Measurements from ENCODE around the gene SYT2. TPM values are rescaled to one million over a fixed set of nuclear protein-coding genes. Genes with fewer than 3 reads are reported as not detected.

SYT2 gene
- total RNA-seq, 1 experiment from 2014 or later = 0.09 TPM

DNA sequence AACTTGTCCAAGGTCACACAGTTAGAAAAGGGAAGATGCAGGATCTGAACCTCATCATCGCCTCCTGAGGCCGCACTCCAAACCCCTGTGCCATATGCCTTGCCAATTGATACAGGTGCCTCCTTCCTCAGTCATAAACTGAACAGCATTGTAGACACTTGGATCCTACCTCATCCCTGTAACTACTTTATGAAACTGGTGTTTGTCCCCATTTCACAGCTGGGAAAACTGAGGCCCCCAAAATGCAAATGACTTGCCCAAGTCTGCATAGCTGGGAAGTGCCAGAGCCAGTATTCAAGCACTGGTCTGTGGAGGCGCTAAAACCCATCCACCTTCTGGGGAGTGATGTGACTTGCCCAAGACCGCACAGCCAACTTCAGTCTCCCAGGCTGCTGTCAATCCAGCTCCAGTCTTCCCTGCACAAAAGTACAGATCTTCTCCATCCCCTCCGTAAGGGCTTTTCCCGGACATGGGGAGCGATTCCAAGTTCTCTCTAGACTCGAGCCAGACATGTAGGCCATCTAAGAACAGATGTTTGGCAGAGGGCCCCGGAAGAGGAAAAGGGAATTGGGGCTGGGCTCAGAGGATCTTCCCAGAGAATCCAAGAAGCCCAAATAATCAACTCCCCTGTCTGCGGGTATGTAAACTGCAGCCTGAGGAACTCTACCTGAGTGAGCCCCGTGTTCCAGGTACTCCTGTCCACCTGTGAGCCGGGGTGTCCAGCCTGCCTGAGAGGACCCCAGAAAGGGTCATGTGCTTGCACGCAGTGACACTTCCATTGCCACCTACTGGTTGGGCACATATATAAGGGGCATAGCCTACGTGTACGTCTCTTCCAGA lies 60.5 kb downstream of the SYT2 start:
- no peak for TF ChIP-seq CTCF (IDR thresholded peaks at IDR 0.05; ENCODE audit: insufficient read depth in 1 of 2, low read depth in 1 of 2, low read length in 1 of 2, severe bottlenecking in 1 of 2, unreplicated experiment in 1 of 2)
- no peaks in the 10 kb centered on the region for H3K4me1 ChIP-seq
- no peaks in the 10 kb centered on the region for H3K9me3 ChIP-seq
- no peaks in the 10 kb centered on the region for H3K36me3 ChIP-seq (ENCODE audit: control insufficient read depth, insufficient read depth, low read length)
- no peaks in the 10 kb centered on the region; the same call in 1 of the 2 replicates for H3K27me3 ChIP-seq (replicated peaks; ENCODE audit: control insufficient read depth, insufficient read depth, low read length)
- BruUV-seq (replicated peaks) = no TSS peak
- no peak for DNase-seq
- Mint-ChIP-seq H3K9me3 (ENCODE audit: unreplicated experiment) (no peaks in the 10 kb centered on the region), H3K36me3 (ENCODE audit: insufficient read depth, unreplicated experiment) (peaks cover 1% of the 10 kb centered on the region), H3K27ac (ENCODE audit: unreplicated experiment) (no peak overlapping the region), H3K4me1 (ENCODE audit: low read depth, unreplicated experiment) (no peaks in the 10 kb centered on the region), H3K4me3 (ENCODE audit: unreplicated experiment) (no peak overlapping the region), H3K27me3 (ENCODE audit: insufficient read depth, unreplicated experiment) (peaks cover 35% of the 10 kb centered on the region)
- CTCF ChIA-PET = no interaction called here
- POLR2A ChIA-PET = no interaction called here
- intact Hi-C loops (cut with micrococcal nuclease; ENCODE audit: unreplicated experiment) = no loop called here
- H3K4me3 ChIP-seq (ENCODE audit: low read depth, low read length) = no peak overlapping the region

DNA sequence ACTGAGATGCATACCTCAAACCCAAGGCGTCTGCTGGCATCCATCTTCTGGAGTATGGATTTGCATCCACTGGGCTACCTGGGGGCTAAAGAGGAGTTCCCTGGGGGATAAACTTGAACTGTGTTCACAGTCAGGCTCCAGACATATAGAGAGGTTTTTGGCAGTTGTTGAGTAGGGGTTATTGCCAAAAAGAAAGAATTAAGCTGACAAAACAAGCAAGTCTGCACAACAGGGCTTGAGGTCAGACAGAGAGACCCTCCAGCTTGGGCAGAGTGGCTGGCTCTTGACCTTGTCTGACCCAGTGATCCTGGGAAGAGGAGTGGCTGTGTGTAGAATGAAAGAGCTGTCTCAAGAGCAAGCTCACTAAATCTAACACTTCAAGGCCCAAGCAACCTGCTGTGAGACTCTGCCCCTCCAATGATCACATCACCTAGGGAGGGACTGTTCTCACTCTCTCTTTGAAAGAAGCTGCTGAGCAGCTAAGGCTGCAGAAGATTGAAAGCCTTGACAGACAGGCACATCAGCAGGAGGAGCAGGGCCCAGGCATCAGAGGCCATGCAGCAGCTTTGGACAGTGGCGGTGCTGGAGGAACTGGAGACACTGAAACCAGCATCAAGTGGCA lies 61.5 kb downstream of the SYT2 start:
- H3K4me1 Mint-ChIP-seq (ENCODE audit: low read depth, unreplicated experiment) = peaks cover 11% of the 10 kb centered on the region
- ChIA-PET CTCF (interaction anchor here (1.4 kb wide), 1 partner anchor 9 kb away, joined by 3 read pairs; no protein-coding TSS in a partner anchor), POLR2A (no interaction called here)
- BruUV-seq (replicated peaks) = no TSS peak
- Histone ChIP-seq H3K9me3 (no peaks in the 10 kb centered on the region), H3K36me3 (ENCODE audit: control insufficient read depth, insufficient read depth, low read length) (no peaks in the 10 kb centered on the region), H3K27me3 (replicated peaks; ENCODE audit: control insufficient read depth, insufficient read depth, low read length) (peaks cover 2% of the 10 kb centered on the region), H3K4me1 (0 out of 2 replicates have a peak, but pooled peaks cover 4% of the 10 kb centered on the region), H3K4me3 (ENCODE audit: low read depth, low read length) (no peak overlapping the region)
- peaks cover 39% of the 10 kb centered on the region for H3K27me3 Mint-ChIP-seq (ENCODE audit: insufficient read depth, unreplicated experiment)
- TF ChIP-seq CTCF (IDR thresholded peaks at IDR 0.05; ENCODE audit: insufficient read depth in 1 of 2, low read depth in 1 of 2, low read length in 1 of 2, severe bottlenecking in 1 of 2, unreplicated experiment in 1 of 2) = no peak
- intact Hi-C loops (cut with micrococcal nuclease; ENCODE audit: unreplicated experiment) = no loop called here
- no peak overlapping the region for H3K4me3 Mint-ChIP-seq (ENCODE audit: unreplicated experiment)
- no peaks in the 10 kb centered on the region for H3K36me3 Mint-ChIP-seq (ENCODE audit: insufficient read depth, unreplicated experiment)
- no peaks in the 10 kb centered on the region for H3K9me3 Mint-ChIP-seq (ENCODE audit: unreplicated experiment)
- DNase-seq = no peak
- no peak overlapping the region for H3K27ac Mint-ChIP-seq (ENCODE audit: unreplicated experiment)

- no peaks in the 10 kb centered on the region for H3K36me3 ChIP-seq (ENCODE audit: control insufficient read depth, insufficient read depth, low read length)
- ChIA-PET CTCF (no interaction called here), POLR2A (no interaction called here)
- no peaks in the 10 kb centered on the region for H3K9me3 ChIP-seq
- no peak overlapping the region for H3K27ac Mint-ChIP-seq (ENCODE audit: unreplicated experiment)
- BruUV-seq (replicated peaks) = no TSS peak
- H3K4me1 Mint-ChIP-seq (ENCODE audit: low read depth, unreplicated experiment) = peaks cover 12% of the 10 kb centered on the region
- peaks cover 33% of the 10 kb centered on the region for H3K27me3 Mint-ChIP-seq (ENCODE audit: insufficient read depth, unreplicated experiment)
- DNase-seq = no peak
- no peak overlapping the region for H3K4me3 ChIP-seq (ENCODE audit: low read depth, low read length)
- 0 out of 2 replicates have a peak, but pooled peaks cover 4% of the 10 kb centered on the region for H3K4me1 ChIP-seq
- H3K36me3 Mint-ChIP-seq (ENCODE audit: insufficient read depth, unreplicated experiment) = no peaks in the 10 kb centered on the region
- H3K27me3 ChIP-seq (replicated peaks; ENCODE audit: control insufficient read depth, insufficient read depth, low read length) = peaks cover 2% of the 10 kb centered on the region
- TF ChIP-seq CTCF (IDR thresholded peaks at IDR 0.05; ENCODE audit: insufficient read depth in 1 of 2, low read depth in 1 of 2, low read length in 1 of 2, severe bottlenecking in 1 of 2, unreplicated experiment in 1 of 2) = no peak
- intact Hi-C loops (cut with micrococcal nuclease; ENCODE audit: unreplicated experiment) = no loop called here
- no peak overlapping the region for H3K4me3 Mint-ChIP-seq (ENCODE audit: unreplicated experiment)
- no peaks in the 10 kb centered on the region for H3K9me3 Mint-ChIP-seq (ENCODE audit: unreplicated experiment)
Observed at GRCh38 chr1:202645097-202645476, 65.2 kb downstream of the SYT2 start.
